GM19463 (cell line): ENCODE measurements around the gene CLCN1.

Experiments
- ATAC-seq: cut with Tn5 transposase; IDR thresholded peaks from one replicate; pipeline ENCODE4 v1.9.1; 2021; ENCODE audit warnings: mild to moderate bottlenecking, moderate library complexity; ENCODE audit not compliant: unreplicated experiment

CLCN1 gene

GRCh38 chr7:143395187-143396149 is 79.6 kb downstream of the CLCN1 start:
- ATAC-seq, result no peak

DNA sequence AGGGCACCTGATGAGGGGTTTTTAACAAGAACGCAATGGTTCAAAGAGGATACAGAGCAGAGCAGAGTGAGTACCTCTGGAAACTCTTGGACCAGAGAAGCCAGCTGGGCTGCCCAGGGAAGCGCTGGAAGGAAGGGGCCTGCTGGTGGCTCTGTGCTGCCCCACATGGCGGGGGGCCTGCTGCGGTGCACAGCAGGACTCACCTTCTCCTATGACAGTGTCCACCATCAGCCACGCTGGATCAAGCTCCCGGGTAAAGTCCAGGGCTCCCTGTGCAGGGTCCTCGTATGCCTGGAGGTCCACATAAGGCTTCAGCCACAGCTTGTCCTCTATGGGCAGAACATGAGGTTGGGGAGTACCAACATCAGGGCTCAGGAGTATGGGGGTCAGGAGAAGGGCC is 80.3 kb downstream of the CLCN1 start:
- no peak for ATAC-seq

DNA sequence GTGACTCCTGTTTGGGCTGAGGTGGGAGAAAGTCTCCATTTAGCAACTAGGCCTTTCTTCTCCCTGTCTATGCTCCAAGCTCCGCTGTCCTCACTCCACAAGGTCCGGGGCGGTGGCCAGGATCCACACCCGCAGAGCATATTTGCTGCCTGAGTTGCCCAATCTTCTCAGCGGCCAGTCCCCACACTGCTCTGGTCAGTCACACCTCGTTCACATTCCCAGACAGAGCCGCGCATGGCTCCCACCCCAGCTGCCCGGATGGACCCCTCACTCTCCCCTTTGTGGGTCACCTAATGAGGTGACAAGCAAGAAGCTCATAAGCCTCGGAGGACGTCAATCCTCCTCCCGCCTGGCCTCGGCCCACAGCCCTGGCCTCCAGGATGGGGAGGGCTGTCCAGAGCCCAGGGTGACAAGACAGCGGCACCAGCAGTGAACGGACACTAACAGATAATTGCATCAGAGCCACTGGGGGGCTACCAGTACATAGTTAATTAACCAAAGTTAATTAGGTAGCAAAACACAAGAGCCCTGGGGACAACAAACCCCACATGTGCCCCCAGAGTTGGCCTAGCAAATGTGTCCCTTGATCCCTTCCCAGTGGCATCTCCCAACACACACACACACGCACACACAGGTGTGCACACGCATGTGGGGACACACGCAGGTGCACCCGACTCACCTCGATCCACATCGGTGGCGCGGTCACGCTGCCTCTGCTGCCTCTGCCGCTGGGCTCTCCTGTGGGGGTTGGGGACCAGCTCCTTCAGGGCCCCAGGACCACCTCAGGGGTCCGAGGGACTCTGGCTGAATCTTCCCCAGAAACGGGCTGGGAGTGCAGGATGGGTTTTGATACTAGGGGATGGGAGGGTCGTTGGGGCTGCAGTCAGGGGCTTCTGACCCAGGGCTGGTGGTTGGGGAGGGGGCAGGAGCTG is 81.0 kb downstream of the CLCN1 start:
- ATAC-seq, result no peak

DNA sequence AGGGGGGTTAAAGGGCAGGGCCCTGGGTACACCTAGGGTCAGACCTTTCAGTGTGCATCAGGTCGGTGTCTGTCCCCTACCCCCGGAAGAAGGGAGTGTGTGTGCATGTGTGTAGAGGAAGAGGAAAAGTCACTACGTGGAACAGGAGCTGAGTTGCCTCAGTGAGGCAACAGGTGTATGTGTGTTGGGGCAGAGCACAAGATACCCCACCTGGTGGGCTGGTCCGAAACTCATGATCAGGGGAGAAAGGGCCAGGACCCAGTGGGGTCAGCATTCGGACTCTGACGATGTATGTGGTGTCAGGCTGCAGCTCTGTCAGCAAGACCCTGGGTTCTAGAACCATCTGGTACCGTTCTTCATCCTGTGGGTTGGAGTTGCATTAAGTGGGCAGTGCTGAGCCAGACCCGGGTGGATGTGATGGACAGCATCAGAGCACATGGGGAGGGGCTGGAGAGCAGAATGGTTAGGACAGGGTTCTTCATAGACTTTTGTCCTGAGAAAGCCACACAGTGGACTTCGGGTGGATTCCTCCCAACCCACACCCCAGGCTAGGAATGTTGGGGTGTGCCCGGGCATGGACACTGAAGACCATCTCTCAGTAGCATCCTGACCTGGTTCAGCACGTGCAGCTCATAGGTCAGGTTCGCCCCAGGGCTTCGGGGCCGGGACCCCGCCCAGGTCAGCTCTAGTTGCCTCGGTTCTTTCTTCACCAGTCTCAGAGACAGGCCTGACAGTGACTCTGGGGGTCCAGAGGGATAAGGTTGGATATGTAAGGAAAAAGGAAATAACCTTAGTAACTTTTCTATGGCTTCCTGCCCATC is 82.0 kb downstream of the CLCN1 start:
- no peak for ATAC-seq

- no peak for ATAC-seq
Measured at GRCh38 chr7:143398616-143399015, 82.7 kb downstream of the CLCN1 start.

DNA sequence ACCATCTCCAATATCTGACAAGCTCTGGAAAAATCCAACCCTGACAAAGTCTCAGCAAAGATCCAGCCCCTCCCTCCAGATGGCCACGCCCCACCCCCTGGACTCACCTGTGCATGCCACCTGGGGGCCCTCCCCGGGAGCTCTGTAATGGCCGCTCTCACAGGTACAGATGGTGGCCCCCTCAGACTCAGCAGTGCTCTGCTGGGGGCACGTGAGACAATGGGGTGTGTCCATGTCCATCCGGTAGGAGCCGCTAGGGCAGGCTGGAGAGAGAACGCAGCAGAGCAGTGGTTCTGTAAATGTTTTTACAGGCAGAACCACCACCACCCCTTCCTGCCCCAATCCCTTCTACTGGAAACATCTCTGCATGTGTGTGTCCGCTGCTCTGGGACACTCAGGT is 83.2 kb downstream of the CLCN1 start:
- no peak for ATAC-seq

GRCh38 chr7:143399642-143400041 is 83.7 kb downstream of the CLCN1 start:
- ATAC-seq, result no peak

DNA sequence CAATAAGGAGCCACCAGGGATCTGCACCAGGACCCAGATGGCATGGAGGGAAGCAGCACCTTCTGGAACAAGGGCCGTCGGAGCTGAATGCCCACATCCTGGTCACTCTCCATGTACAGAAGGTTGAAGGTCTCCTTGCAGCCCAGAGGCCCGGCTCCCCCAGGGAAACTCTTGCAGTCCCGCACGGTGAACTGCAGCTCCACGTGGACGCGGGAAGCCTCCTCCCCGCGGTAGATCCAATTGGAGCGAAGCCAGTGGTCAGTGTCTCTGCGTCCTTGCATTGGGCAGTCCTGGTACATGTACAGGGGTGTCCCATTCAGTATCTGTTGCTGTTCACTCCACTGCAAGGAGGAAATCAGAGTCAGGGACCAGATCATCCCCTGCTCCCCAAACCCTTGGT is 85.4 kb downstream of the CLCN1 start:
- no peak for ATAC-seq
